Sigmoid colon (tissue), 7 donors: ENCODE data around the gene KCNJ10. TPM values are rescaled to one million over a fixed set of nuclear protein-coding genes. Genes with fewer than 3 reads are reported as not detected.
A peak's percentile ranks its signal among the peaks of the same experiment; 100 is the strongest.

ENCODE experiments used
- DNase-seq: peaks from one replicate; pipeline ENCODE4 v3.0.0-alpha.2; 2019
- H3K27ac ChIP-seq, 4 donors: fragments of 200-600 bp; sonication (generic); one replicate each; pipeline ENCODE4 v1.5.1; 2016 to 2019; ENCODE audit warnings: mild to moderate bottlenecking in 1 of 4
- H3K27me3 ChIP-seq, 3 donors: fragments of 200-600 bp; sonication (generic); one replicate each; pipeline ENCODE4 v1.5.1; 2019; ENCODE audit warnings: mild to moderate bottlenecking in 1 of 3
- H3K36me3 ChIP-seq, 4 donors: fragments of 200-600 bp; sonication (generic); one replicate each; pipeline ENCODE4 v1.5.1; 2016 to 2019
- H3K4me1 ChIP-seq, 4 donors: fragments of 200-600 bp; sonication (generic); one replicate each; pipeline ENCODE4 v1.5.1; 2017 to 2019
- H3K4me3 ChIP-seq, 4 donors: fragments of 200-600 bp; sonication (generic); one replicate each; pipeline ENCODE4 v1.5.1; 2017 to 2019; ENCODE audit warnings: mild to moderate bottlenecking in 2 of 4, moderate library complexity in 1 of 4
- H3K9me3 ChIP-seq, 4 donors: fragments of 200-600 bp in 3 of 4; sonication (generic) in 3 of 4; one replicate each; pipeline versions ENCODE4 v1.5.1 to v1.6.1; 2013 to 2019
- EP300 ChIP-seq, 4 donors: sonication (generic); formaldehyde crosslinking; IDR thresholded peaks; one replicate each; pipeline ENCODE4 v1.6.1; 2017; ENCODE audit warnings: antibody characterized with exemption in 4 of 4
- POLR2A ChIP-seq, 2 donors: fragments of 450-650 bp; IDR thresholded peaks; one replicate each; pipeline ENCODE4 v1.6.1; 2016; ENCODE audit warnings: antibody characterized with exemption in 2 of 2, mild to moderate bottlenecking in 2 of 2, moderate library complexity in 2 of 2
- POLR2AphosphoS5 ChIP-seq, 4 donors: sonication (generic); formaldehyde crosslinking; IDR thresholded peaks; one replicate each; pipeline ENCODE4 v1.6.1; 2017; ENCODE audit warnings: antibody characterized with exemption in 4 of 4
- WGBS, 2 donors: extraction: QIAGEN DNeasy Blood & Tissue Kit; methylation state at CpG; one replicate each; pipeline ENCODE4 v1.1.7; 2013; 5-methylcytosine and 5-hydroxymethylcytosine counted together
- intact Hi-C: fragments of 100-400 bp; cut with DNase I; formaldehyde crosslinking; loops from one replicate; pipeline ENCODE4 v1.15.1; 2023
- polyA plus RNA-seq, 3 donors: library from polyadenylated mRNA; stranded (reverse); fragments of 200-250 nt; gene quantifications; one replicate each; pipeline ENCODE4 v1.2.3, GENCODE V29; 2013
- total RNA-seq, 4 donors: library from RNA; depleted of rRNA; stranded (reverse); fragments of >200 nt; gene quantifications; one replicate each; pipeline ENCODE4 v1.1.0, GENCODE V29; 2016
- TF ChIP-seq, protein P1 (sequence below), 4 experiments: fragments of 450-650 bp in 3 of 4; fragments of 200-600 bp in 1 of 4; IDR thresholded peaks; one replicate each; pipeline ENCODE4 v1.5.1; 2016 to 2019; ENCODE audit warnings: antibody characterized with exemption in 4 of 4, mild to moderate bottlenecking in 3 of 4, moderate library complexity in 2 of 4
- donor health status: healthy with polysubstance abuse.
- donor health status: Bipolar disorder and iron deficiency.
- donor health status: healthy.

The KCNJ10 gene
- total and polyA plus RNA-seq, 7 donors: 0.23 to 1.3 (median 0.31) TPM; not detected in 3

DNA sequence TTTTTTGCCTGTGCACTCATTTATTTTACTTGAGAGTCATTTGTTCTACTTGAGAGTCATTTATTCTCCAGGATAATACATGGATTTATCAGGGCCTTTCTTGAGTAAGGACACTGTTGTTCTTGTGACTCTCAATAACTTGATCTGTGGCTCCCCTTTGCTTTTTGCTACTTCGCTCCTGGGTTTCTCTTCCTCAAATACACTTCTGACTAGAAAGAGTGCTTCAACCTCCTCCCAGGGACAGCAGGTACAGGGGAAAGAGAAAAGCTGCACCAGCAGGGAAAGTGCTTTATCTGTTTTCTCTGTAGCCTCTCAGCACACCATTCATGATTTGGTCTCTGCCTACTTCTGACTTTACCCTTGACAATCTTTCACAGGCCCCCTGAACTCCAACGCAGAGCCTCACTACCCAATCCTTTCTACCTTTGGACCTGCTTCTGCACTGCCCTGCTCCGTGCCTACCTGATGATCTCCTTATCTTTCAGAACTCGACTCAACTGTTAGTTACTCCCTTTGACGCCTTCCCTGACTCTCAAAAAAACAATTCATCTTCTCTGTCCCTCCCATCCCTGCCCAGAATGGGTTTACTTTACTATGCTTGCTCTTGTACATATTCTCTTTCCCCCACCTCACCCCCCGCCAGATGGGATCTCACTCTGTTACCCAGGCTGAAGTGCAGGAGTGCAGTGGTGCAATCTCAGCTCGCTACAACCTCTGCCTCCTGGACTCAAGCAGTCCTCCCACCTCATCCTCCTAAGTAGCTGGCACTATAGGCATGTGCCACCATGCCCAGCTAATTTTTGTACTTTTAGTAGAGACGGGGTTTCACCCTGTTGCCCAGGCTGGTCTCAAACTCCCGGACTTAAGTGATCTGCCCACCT, 22.6 kb downstream of the KCNJ10 start:
- Histone ChIP-seq H3K9me3 (no peaks in the 10 kb centered on the region), H3K27me3 (no peaks in the 10 kb centered on the region), H3K4me1 (peaks cover 0 to 26% (median 15%) of the 10 kb centered on the region in 4 donors), H3K36me3 (no peaks in the 10 kb centered on the region), H3K27ac (peak overlapping the region in 3 of 4 donors; percentile 13 to 42 (median 37)), H3K4me3 (peak overlapping the region in 1 of 4 donors; percentile 7)
- 64 to 74% methylated on average over 9 of the region's 9 CpGs for WGBS, 2 donors
- no peak for DNase-seq
- intact Hi-C loops: loop anchor here (2.0 kb wide), 1 partner anchor 37 kb away; no protein-coding TSS in a partner anchor
- TF ChIP-seq EP300 (IDR thresholded peaks at IDR 0.05) (no peak), POLR2AphosphoS5 (IDR thresholded peaks at IDR 0.05) (no peak), POLR2A (IDR thresholded peaks at IDR 0.05) (no peak)

DNA sequence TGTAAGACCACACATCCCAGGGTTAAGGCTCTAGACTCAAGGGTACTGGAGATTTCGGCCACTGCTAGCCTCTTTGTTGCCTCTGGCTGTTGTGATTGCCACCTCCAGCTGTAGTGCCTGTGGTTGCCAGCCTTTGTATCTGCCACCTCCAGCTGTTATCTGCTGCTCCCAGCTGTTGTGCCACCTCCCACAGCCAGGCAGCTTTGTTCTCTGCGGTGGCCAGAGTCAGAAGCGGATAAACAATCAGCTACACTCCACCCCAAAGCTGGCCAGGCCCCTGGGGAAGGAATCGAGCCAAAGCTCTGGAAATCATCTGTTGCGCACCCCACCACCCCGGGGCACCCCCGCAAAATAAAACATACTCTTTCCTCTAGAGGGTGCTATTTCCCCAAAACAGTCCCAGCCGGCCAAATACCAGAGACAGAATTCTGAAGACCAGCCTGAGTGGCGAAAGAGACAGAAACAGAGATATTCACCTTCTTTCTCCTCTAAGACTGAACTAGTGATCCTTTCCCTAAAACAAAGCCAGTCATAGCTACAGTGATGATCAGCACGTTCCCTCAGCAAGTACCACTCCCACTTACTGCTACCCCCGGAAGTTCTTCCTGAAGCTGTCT, 23.4 kb downstream of the KCNJ10 start:
- Histone ChIP-seq H3K9me3 (no peaks in the 10 kb centered on the region), H3K27me3 (no peaks in the 10 kb centered on the region), H3K36me3 (no peaks in the 10 kb centered on the region), H3K4me1 (peaks cover 0 to 26% (median 15%) of the 10 kb centered on the region in 4 donors), H3K27ac (peak overlapping the region in 3 of 4 donors; percentile 13 to 42 (median 37)), H3K4me3 (peak overlapping the region in 1 of 4 donors; percentile 7)
- 4 to 7% methylated on average over 11 of the region's 11 CpGs for WGBS, 2 donors
- peak; percentile 90 for DNase-seq
- intact Hi-C loops: loop anchor here (2.0 kb wide), 1 partner anchor 38 kb away; no protein-coding TSS in a partner anchor
- TF ChIP-seq POLR2AphosphoS5 (IDR thresholded peaks at IDR 0.05) (peak; percentile 26 to 72 (median 50)), EP300 (IDR thresholded peaks at IDR 0.05) (no peak), POLR2A (IDR thresholded peaks at IDR 0.05) (no peak)
- TF ChIP-seq, protein P1, sequence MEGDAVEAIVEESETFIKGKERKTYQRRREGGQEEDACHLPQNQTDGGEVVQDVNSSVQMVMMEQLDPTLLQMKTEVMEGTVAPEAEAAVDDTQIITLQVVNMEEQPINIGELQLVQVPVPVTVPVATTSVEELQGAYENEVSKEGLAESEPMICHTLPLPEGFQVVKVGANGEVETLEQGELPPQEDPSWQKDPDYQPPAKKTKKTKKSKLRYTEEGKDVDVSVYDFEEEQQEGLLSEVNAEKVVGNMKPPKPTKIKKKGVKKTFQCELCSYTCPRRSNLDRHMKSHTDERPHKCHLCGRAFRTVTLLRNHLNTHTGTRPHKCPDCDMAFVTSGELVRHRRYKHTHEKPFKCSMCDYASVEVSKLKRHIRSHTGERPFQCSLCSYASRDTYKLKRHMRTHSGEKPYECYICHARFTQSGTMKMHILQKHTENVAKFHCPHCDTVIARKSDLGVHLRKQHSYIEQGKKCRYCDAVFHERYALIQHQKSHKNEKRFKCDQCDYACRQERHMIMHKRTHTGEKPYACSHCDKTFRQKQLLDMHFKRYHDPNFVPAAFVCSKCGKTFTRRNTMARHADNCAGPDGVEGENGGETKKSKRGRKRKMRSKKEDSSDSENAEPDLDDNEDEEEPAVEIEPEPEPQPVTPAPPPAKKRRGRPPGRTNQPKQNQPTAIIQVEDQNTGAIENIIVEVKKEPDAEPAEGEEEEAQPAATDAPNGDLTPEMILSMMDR (IDR thresholded peaks at IDR 0.05): peak; percentile 69 to 77 (median 72)

DNA sequence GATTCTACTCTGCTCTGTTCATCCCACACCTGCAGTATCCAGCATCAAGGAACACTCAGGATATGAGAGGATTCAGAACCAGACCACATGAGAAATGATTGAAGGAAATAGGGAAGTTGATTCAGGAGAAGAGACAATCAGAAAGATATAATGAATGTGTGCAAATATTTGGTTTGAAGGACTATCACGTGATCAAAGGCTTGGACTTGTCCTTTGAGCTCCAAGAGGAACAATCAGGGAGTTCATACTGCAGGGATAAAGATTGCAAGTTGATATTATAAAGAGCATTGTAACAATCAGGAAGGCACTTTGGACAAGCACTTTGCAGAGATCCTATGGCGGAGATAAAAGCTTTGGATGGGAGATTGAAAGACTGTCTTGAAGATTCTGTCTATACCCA, 24.3 kb downstream of the KCNJ10 start:
- Histone ChIP-seq H3K4me1 (peaks cover 0 to 24% (median 15%) of the 10 kb centered on the region in 4 donors), H3K4me3 (no peak overlapping the region), H3K36me3 (no peaks in the 10 kb centered on the region), H3K27me3 (no peaks in the 10 kb centered on the region), H3K9me3 (no peaks in the 10 kb centered on the region), H3K27ac (no peak overlapping the region)
- no peak for TF ChIP-seq EP300 (IDR thresholded peaks at IDR 0.05)
- TF ChIP-seq POLR2A (IDR thresholded peaks at IDR 0.05): no peak
- TF ChIP-seq, protein P1 (IDR thresholded peaks at IDR 0.05): no peak
- no peak for TF ChIP-seq POLR2AphosphoS5 (IDR thresholded peaks at IDR 0.05)
- no peak for DNase-seq
- intact Hi-C loops: loop anchor here (2.0 kb wide), 1 partner anchor 39 kb away; no protein-coding TSS in a partner anchor
- 17 to 61% methylated on average over 2 of the region's 2 CpGs for WGBS, 2 donors

DNA sequence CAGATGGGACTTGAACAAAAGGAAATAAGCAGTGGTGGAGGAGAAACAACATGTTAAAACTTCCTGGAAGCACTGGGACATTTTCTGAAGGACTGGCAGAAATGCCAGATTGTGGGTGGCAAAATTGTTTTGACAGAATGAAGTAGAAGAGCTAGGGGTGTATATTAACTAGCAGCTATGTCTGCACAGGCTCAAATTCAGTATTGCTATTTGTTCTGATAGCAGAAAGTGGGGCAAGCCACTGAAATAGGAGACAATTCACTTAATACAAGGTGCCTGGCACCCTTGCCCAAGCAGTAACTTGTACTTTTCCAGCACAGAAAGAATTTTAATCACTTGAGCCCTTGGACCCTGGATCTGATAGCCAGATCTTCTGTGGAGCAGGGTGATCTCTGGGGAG, 26.4 kb downstream of the KCNJ10 start:
- H3K4me3 ChIP-seq: no peak overlapping the region
- H3K9me3 ChIP-seq: no peaks in the 10 kb centered on the region
- H3K27me3 ChIP-seq: no peaks in the 10 kb centered on the region
- intact Hi-C loops: no loop called here
- DNase-seq: no peak
- peaks cover 0 to 19% (median 15%) of the 10 kb centered on the region in 4 donors for H3K4me1 ChIP-seq
- no peak overlapping the region for H3K27ac ChIP-seq
- no peaks in the 10 kb centered on the region for H3K36me3 ChIP-seq
- TF ChIP-seq POLR2AphosphoS5 (IDR thresholded peaks at IDR 0.05) (no peak), POLR2A (IDR thresholded peaks at IDR 0.05) (no peak), EP300 (IDR thresholded peaks at IDR 0.05) (no peak)
- TF ChIP-seq, protein P1 (IDR thresholded peaks at IDR 0.05): no peak

DNA sequence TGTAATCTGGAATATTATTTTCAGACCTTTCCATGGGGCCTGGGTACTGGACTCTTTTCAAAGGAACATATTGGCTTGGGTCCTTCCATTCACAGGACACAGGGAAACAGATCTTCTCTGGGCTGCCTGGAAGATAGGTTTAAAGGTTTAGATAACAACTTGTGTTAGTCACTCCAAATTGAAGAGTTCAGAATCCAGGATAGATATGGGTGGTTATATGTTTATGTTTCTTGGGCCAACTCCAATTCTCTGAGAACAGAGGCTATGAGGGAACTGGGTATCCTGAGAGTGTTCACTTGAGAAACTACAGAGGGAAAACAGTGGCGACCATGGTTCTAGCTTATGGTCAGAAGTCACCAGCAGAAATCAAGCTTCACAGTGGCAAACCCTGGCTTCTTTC, 29.5 kb downstream of the KCNJ10 start:
- H3K27ac ChIP-seq: no peak overlapping the region
- TF ChIP-seq, protein P1 (IDR thresholded peaks at IDR 0.05): no peak
- H3K4me1 ChIP-seq: no peaks in the 10 kb centered on the region
- H3K4me3 ChIP-seq: no peak overlapping the region
- no peaks in the 10 kb centered on the region for H3K27me3 ChIP-seq
- no peak for DNase-seq
- H3K9me3 ChIP-seq: no peaks in the 10 kb centered on the region
- no peaks in the 10 kb centered on the region for H3K36me3 ChIP-seq
- intact Hi-C loops: no loop called here
- WGBS, 2 donors: 95 to 99% methylated on average over 1 of the region's 1 CpG
